ENCODE data around the gene LCN15.

- TF ChIP-seq CTCF (conservative IDR thresholded peaks at IDR 0.05; ENCODE audit: low read depth, low read length) (no peak), POLR2A (IDR thresholded peaks at IDR 0.05; ENCODE audit: low read depth, low read length) (no peak), SMC3 (IDR thresholded peaks at IDR 0.05; ENCODE audit: low read depth, low read length) (no peak), BHLHE40 (IDR thresholded peaks at IDR 0.05; ENCODE audit: low read depth, low read length) (no peak), CEBPB (IDR thresholded peaks at IDR 0.05; ENCODE audit: low read depth, low read length) (no peak), RFX5 (IDR thresholded peaks at IDR 0.05; ENCODE audit: low read depth, low read length) (no peak), MXI1 (IDR thresholded peaks at IDR 0.05; ENCODE audit: borderline replicate concordance, low read depth, low read length) (no peak), NFE2L2 (IDR thresholded peaks at IDR 0.05; ENCODE audit: low read depth, low read length) (no peak), RAD21 (IDR thresholded peaks at IDR 0.05; ENCODE audit: low read length) (no peak), MAFK (IDR thresholded peaks at IDR 0.05; ENCODE audit: low read depth, low read length) (no peak), ELK1 (IDR thresholded peaks at IDR 0.05; ENCODE audit: borderline replicate concordance, low read depth, low read length) (no peak), FOS (IDR thresholded peaks at IDR 0.05; ENCODE audit: low read depth, low read length) (no peak), CHD1 (IDR thresholded peaks at IDR 0.05; ENCODE audit: low read depth, low read length) (no peak)
Measured at GRCh38 chr9:136799854-136800657, 35.7 kb upstream of the LCN15 start.

Data from IMR-90 (cell line).